NCI-H128 (cell line): ENCODE measurements around the gene S100A11.

Experiments
- DNase-seq: peaks from one replicate; lab custom pipeline; 2025; ENCODE audit not compliant: unreplicated experiment; lab: John Stamatoyannopoulos, UW

S100A11 gene

GRCh38 chr1:152003846-152004442 lies 32.9 kb downstream of the S100A11 start:
- DNase-seq = no peak

GRCh38 chr1:152002960-152003359 lies 33.8 kb downstream of the S100A11 start:
- DNase-seq = no peak

GRCh38 chr1:152001631-152002584 lies 34.9 kb downstream of the S100A11 start:
- DNase-seq = peak; percentile 33

- DNase-seq = no peak
Measured at GRCh38 chr1:152000964-152001630, 35.7 kb downstream of the S100A11 start.

- no peak for DNase-seq
Measured at GRCh38 chr1:151998611-151999362, 38.0 kb downstream of the S100A11 start.

- no peak for DNase-seq
Measured at GRCh38 chr1:151997284-151997570, 39.6 kb downstream of the S100A11 start.

GRCh38 chr1:151995774-151996173 lies 41.0 kb downstream of the S100A11 start:
- DNase-seq = no peak

GRCh38 chr1:151994956-151995355 lies 41.8 kb downstream of the S100A11 start:
- DNase-seq = no peak

GRCh38 chr1:151993734-151994496 lies 42.9 kb downstream of the S100A11 start, which contains the start of gene S100A10:
Gene S100A10 (minus strand): TSS chr1:151993859. CDS start chr1:151986230, 7,629 bp downstream.
- DNase-seq = no peak

GRCh38 chr1:151993084-151993733 lies 43.6 kb downstream of the S100A11 start:
- no peak for DNase-seq

- DNase-seq = no peak
Measured at GRCh38 chr1:151992303-151993083, 44.3 kb downstream of the S100A11 start.

GRCh38 chr1:151991663-151992302 lies 45.0 kb downstream of the S100A11 start:
- DNase-seq = no peak

GRCh38 chr1:151990856-151991198 lies 46.0 kb downstream of the S100A11 start:
- no peak for DNase-seq

- no peak for DNase-seq
Measured at GRCh38 chr1:151990058-151990855, 46.5 kb downstream of the S100A11 start.

GRCh38 chr1:151989211-151989862 lies 47.5 kb downstream of the S100A11 start:
- no peak for DNase-seq

- no peak for DNase-seq
Measured at GRCh38 chr1:151988405-151988923, 48.3 kb downstream of the S100A11 start.

- no peak for DNase-seq
Measured at GRCh38 chr1:151986501-151987190, 50.2 kb downstream of the S100A11 start.
